ENCODE data around the gene RASA2. TPM values are rescaled to one million over a fixed set of nuclear protein-coding genes. Genes with fewer than 3 reads are reported as not detected.

Gene RASA2, protein sequence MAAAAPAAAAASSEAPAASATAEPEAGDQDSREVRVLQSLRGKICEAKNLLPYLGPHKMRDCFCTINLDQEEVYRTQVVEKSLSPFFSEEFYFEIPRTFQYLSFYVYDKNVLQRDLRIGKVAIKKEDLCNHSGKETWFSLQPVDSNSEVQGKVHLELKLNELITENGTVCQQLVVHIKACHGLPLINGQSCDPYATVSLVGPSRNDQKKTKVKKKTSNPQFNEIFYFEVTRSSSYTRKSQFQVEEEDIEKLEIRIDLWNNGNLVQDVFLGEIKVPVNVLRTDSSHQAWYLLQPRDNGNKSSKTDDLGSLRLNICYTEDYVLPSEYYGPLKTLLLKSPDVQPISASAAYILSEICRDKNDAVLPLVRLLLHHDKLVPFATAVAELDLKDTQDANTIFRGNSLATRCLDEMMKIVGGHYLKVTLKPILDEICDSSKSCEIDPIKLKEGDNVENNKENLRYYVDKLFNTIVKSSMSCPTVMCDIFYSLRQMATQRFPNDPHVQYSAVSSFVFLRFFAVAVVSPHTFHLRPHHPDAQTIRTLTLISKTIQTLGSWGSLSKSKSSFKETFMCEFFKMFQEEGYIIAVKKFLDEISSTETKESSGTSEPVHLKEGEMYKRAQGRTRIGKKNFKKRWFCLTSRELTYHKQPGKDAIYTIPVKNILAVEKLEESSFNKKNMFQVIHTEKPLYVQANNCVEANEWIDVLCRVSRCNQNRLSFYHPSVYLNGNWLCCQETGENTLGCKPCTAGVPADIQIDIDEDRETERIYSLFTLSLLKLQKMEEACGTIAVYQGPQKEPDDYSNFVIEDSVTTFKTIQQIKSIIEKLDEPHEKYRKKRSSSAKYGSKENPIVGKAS
- 10 to 100 TPM; 23.2 to 34.1 (median 27.1) TPM for total RNA-seq

DNA sequence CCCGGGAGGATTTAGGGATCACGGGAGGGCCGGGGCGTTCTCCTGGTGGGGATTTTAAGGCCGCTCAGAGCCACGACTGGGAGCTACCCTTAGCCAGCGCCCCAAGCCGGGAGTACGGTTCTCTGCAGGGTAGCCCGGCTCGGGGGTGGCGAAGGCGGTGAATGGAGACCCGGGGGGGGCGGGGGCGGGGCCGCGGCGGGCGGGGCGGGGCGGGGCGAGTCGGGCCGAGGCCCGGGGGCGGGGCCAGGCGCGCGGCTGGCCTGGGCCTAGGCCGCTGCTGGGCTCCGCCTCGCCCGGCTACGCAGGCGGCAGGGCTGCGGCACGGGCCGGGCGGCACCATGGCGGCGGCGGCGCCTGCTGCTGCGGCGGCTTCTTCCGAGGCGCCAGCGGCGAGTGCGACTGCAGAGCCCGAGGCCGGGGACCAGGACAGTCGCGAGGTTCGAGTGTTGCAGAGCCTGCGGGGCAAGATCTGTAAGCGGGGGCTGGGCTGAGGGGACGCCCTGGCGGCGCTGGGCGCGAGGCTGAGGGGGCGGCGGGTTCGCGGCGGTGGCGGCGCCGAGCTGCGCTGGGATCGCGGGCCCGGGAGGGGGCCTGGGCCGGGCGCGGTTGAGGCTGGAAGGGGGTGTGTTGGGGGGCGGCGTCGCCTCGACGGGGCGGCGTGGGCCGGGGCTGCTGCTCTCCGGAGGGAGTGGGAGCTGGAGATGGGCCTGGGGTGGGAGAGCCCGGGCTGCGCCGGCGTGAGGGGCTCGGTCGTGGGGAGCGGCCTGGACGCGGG, at the start of gene RASA2:
Gene RASA2 (plus strand): TSS at position 282 of the 775 bp plus-strand sequence. CDS start 57 bp downstream, at position 339.
- TF ChIP-seq, protein P1, sequence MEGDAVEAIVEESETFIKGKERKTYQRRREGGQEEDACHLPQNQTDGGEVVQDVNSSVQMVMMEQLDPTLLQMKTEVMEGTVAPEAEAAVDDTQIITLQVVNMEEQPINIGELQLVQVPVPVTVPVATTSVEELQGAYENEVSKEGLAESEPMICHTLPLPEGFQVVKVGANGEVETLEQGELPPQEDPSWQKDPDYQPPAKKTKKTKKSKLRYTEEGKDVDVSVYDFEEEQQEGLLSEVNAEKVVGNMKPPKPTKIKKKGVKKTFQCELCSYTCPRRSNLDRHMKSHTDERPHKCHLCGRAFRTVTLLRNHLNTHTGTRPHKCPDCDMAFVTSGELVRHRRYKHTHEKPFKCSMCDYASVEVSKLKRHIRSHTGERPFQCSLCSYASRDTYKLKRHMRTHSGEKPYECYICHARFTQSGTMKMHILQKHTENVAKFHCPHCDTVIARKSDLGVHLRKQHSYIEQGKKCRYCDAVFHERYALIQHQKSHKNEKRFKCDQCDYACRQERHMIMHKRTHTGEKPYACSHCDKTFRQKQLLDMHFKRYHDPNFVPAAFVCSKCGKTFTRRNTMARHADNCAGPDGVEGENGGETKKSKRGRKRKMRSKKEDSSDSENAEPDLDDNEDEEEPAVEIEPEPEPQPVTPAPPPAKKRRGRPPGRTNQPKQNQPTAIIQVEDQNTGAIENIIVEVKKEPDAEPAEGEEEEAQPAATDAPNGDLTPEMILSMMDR (IDR thresholded peaks at IDR 0.05; ENCODE audit: low read depth), result no peak

DNA sequence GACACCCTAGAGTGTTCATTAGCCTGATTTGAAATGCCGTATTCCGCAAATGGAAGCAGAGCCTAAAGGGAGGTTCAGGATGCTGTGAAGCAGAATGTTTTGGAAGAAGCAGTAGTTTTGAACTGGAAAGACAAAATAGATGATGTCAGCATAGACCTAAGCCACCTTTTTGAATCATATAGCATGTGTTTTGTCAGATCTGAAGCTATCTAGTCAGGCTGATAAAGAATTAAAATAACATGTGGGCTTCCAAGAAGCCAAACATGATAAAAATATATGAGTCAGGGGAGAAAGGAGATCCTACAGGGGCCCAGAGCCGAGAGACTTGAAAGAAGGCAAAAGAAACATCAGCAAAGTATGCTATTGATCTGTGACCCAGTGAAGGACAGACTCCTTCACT, 47.2 kb upstream of the RASA2 start:
- TF ChIP-seq, protein P1 (IDR thresholded peaks at IDR 0.05; ENCODE audit: low read depth), result no peak

DNA sequence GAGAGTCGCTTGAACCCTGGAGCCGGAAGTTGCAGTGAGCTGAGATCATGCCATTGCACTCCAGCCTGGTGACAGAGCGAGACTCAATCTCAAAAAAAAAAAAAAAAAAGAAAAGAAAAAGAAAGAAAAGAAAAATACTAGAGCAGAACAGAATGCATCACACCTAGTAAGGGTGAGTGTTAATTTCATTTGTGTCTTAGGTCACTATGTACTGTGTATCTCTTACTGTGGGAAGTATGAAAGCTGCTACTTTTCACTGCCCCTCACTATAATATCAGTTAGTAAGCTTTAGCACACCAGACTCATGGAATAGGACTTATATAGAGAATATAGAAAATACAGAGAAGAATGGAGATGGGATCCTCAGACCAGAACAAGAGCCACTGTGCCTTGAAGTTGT, 45.9 kb upstream of the RASA2 start:
- TF ChIP-seq, protein P1 (IDR thresholded peaks at IDR 0.05; ENCODE audit: low read depth), result no peak

- TF ChIP-seq, protein P1 (IDR thresholded peaks at IDR 0.05; ENCODE audit: low read depth), result no peak
These were observed 45.2 kb upstream of the RASA2 start for GRCh38 chr3:141441381-141442364.

GRCh38 chr3:141442446-141442845, 44.4 kb upstream of the RASA2 start:
- TF ChIP-seq, protein P1 (IDR thresholded peaks at IDR 0.05; ENCODE audit: low read depth), result no peak

DNA sequence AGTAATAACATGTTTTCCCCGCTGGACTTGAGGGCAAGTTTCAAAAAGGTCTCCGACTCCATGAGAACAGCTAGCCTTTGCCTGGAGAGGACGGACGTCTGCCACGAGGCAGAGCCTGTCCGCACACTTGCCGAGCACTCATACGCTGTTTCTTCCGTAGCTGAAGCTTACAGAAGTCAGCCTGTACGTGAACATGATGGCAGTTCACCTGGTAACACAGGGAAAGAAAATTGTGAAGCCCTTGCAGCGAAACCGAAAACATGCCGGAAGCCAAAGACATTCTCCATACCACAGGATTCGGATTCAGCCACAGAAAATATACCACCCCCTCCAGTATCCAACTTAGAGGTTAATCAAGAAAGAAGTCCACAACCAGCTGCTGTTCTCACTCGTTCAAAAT, 43.9 kb upstream of the RASA2 start:
- TF ChIP-seq, protein P1 (IDR thresholded peaks at IDR 0.05; ENCODE audit: low read depth), result no peak

Data from subcutaneous adipose tissue (tissue), 4 donors.